ENCODE data around the gene ROCK2.

The ROCK2 gene

GRCh38 chr2:11363868-11364564 is 19.6 kb upstream of the ROCK2 start:
- DNase-seq (ENCODE audit: extremely low spot score) = no peak
- TF ChIP-seq CTCF (IDR thresholded peaks at IDR 0.05; ENCODE audit: control extremely low read depth, extremely low read depth, low read depth, missing control alignments) = no peak
- CTCF ChIA-PET = interaction anchor here (1.2 kb wide), 1 partner anchor 10 kb away, joined by 3 read pairs; no protein-coding TSS in a partner anchor
- POLR2A ChIA-PET = no interaction called here

- DNase-seq (ENCODE audit: extremely low spot score) = no peak
- POLR2A ChIA-PET = no interaction called here
- TF ChIP-seq CTCF (IDR thresholded peaks at IDR 0.05; ENCODE audit: control extremely low read depth, extremely low read depth, low read depth, missing control alignments) = no peak
- CTCF ChIA-PET = no interaction called here
Measured at GRCh38 chr2:11359865-11360264, 15.4 kb upstream of the ROCK2 start.

- ChIA-PET POLR2A (no interaction called here), CTCF (no interaction called here)
- no peak for TF ChIP-seq CTCF (IDR thresholded peaks at IDR 0.05; ENCODE audit: control extremely low read depth, extremely low read depth, low read depth, missing control alignments)
- no peak for DNase-seq (ENCODE audit: extremely low spot score)
Measured at GRCh38 chr2:11357428-11357972, 13.1 kb upstream of the ROCK2 start.

DNA sequence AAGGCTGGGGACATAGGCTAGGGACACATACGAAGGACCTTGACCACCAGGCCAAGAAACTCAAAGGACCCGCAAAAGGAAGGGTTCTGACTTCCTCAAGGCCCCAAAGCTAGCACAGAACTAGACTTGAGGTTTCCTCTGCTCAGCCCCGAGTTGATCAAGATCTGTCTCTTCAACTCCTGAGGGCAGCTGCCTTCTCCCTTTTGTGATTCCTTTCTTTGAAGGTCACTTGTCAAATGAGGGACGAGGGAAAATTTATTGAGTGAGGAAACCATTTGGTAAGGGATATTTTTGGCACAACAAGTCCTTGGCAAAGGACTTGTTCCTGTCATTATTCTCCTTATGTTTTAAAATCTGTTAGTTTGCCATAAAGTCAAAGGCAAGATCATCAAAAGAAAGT is 12.3 kb upstream of the ROCK2 start:
- ChIA-PET POLR2A (interaction anchor here (0.5 kb wide), 1 partner anchor 57 kb away, joined by 8 read pairs; no protein-coding TSS in a partner anchor), CTCF (no interaction called here)
- no peak for TF ChIP-seq CTCF (IDR thresholded peaks at IDR 0.05; ENCODE audit: control extremely low read depth, extremely low read depth, low read depth, missing control alignments)
- no peak for DNase-seq (ENCODE audit: extremely low spot score)

GRCh38 chr2:11355194-11356053 is 11.0 kb upstream of the ROCK2 start:
- no peak for DNase-seq (ENCODE audit: extremely low spot score)
- POLR2A ChIA-PET = no interaction called here
- CTCF ChIA-PET = no interaction called here
- no peak for TF ChIP-seq CTCF (IDR thresholded peaks at IDR 0.05; ENCODE audit: control extremely low read depth, extremely low read depth, low read depth, missing control alignments)

- no peak for DNase-seq (ENCODE audit: extremely low spot score)
- POLR2A ChIA-PET = no interaction called here
- no peak for TF ChIP-seq CTCF (IDR thresholded peaks at IDR 0.05; ENCODE audit: control extremely low read depth, extremely low read depth, low read depth, missing control alignments)
- CTCF ChIA-PET = interaction anchor here (1.3 kb wide), 1 partner anchor 10 kb away, joined by 3 read pairs; no protein-coding TSS in a partner anchor
Measured at GRCh38 chr2:11354363-11355154, 10.1 kb upstream of the ROCK2 start.
